DMS53 treated with DMSO at 0.1 percent for 48 hours (cell line): ENCODE measurements around the gene IFIT2.
"Not testable (repeated sequence)": the region's sequence is repeated elsewhere in the genome, so short reads cannot be mapped to it uniquely, and the experiment has no call there.

ENCODE experiments used
- DNase-seq: peaks from one replicate; lab custom pipeline; 2025; ENCODE audit not compliant: unreplicated experiment; lab: John Stamatoyannopoulos, UW

Gene IFIT2, protein sequence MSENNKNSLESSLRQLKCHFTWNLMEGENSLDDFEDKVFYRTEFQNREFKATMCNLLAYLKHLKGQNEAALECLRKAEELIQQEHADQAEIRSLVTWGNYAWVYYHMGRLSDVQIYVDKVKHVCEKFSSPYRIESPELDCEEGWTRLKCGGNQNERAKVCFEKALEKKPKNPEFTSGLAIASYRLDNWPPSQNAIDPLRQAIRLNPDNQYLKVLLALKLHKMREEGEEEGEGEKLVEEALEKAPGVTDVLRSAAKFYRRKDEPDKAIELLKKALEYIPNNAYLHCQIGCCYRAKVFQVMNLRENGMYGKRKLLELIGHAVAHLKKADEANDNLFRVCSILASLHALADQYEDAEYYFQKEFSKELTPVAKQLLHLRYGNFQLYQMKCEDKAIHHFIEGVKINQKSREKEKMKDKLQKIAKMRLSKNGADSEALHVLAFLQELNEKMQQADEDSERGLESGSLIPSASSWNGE

GRCh38 chr10:89301721-89302445, at the start of gene IFIT2:
IFIT2 (plus strand) TSS chr10:89302046; CDS start chr10:89302124, 78 bp downstream.
- DNase-seq = peak; percentile 68

DNA sequence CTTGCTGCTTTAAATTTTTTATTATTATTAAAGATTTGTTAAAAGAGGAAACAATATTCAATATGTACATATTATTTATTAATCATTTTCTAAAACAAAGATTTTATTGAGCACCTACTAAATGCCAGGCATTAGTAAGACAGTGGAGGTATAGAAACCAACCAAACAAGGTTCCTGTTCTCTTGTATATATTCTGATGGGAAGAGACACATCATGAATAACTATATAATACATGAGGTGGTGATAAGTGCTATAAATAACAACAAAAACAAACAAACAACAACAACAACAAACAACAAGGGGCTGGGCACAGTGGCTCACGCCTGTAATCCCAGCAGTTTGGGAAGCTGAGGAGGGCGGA, 49.6 kb upstream of the IFIT2 start:
- DNase-seq = no peak

- not testable (repeated sequence) for DNase-seq
These were observed 46.7 kb upstream of the IFIT2 start for GRCh38 chr10:89255091-89255579.

DNA sequence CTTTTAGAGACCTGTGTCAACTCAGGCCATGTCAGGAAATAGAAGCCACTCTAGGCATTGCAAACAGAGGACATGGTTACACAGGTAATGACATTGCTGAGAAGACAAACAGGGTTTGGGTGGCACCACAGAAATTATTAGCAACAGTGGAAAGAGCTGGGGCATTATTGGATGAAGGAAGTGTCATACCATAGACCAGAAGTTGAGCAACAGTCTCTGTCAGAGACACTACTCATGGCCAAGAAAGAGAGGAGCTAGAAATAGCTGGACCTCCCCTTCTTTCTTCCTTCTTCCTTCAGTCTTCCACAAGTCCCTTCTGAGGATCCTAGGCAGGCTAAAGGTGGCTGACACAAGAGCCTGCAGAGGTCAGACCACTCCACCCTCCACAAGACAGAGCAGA, 46.1 kb upstream of the IFIT2 start:
- no peak for DNase-seq

- no peak for DNase-seq
These were observed 45.5 kb upstream of the IFIT2 start for GRCh38 chr10:89256340-89256739.

DNA sequence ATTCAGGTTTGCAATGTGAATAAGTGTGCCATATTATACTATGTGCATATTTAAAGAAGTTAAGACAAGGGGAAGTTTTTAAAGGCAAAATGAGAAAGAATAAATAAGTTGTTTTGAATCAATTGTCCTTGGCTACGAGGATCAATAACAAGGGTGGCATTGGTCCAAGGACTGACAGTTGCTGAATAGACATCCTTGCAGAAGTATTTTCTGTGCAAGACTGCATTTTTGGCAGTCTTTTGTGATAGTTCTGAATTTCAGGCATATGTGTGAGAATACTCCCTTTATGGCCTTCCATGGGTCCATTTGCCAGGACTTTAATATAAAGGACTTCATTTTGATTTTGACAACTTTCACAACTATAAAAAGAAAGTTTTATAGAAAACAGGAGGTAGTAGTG, 44.9 kb upstream of the IFIT2 start:
- DNase-seq = no peak

DNA sequence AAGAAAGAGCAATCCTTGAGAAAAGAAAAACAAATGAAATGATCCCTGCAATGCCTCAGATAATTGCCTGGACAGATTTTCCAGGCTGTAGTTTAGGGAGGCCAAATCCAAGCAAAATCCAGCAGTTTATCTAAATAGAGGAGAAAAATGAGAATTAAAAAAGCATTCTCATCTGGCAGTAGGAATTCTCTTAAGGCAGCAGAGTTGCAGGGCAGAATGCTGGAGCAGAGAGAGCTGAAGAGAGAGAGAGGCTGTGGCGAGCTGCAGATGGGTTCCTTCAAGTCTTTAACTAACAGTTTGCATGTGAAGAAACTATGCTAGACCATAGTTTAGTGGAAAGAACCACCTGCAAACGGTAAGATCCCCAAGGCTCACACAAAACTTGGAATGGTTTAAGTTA, 44.3 kb upstream of the IFIT2 start:
- no peak for DNase-seq

GRCh38 chr10:89258881-89259280, 43.0 kb upstream of the IFIT2 start:
- DNase-seq = no peak

DNA sequence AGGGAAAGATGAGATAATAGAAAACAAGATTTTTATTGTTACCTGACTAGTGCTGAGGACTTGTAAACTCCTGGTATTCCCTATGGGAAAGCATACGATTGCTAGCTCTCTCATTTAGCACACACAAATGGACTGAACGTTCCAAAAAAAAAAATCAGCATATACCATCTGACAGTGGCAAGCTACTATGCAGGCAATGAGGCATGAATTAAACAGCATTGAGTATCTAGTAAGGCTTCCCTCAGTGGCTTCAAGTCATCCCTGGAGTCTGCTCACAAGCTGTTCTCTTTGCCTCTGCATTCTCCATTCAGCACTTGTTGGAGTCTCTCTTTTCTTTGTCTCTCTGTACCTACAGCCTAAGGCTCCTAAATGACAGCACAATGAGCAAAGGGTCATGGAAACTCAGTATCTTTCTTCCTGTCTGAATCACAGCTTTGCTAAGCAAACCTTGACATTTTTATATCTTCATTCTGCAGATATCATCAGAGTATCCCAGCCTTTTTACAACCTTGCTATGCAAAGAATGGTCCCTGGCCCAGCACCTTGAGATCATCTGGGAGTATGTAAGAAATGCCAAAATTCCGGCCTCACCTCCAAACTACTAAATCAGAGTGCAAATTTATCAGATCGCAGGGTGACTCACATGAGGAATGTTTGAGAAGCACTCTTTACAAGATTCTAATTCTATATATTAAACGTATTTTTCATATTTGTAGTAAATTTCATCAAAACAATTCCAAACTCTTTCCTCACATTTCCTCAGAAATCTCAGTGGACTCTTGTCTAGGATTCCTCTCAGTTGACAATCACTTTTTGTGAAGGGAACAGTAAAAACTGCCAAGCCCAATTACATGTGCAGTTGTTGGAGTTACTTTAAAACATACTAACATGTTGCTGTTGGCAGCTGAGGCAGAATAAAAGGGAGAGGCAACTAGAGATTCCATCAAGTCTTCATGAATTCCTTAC, 39.5 kb upstream of the IFIT2 start:
- DNase-seq = no peak

DNA sequence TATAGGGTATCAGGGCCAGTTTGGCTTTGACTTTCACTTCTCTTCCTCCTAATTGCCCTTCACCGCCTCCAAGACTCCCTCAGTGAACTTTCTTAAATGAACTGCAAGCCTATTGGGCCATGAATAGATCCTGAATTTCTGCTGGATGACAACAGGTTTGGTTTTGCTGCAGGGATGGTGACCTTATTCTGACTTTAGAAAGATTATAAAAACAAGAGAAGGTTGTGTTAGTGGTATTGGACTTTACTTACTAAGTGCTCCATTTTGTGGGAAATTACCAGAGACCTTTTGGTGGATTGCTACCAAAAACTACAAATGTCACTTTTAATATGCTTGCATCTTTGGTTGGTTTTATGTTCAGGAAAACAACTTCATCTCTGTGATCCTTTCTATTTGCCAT, 38.8 kb upstream of the IFIT2 start:
- DNase-seq = no peak

DNA sequence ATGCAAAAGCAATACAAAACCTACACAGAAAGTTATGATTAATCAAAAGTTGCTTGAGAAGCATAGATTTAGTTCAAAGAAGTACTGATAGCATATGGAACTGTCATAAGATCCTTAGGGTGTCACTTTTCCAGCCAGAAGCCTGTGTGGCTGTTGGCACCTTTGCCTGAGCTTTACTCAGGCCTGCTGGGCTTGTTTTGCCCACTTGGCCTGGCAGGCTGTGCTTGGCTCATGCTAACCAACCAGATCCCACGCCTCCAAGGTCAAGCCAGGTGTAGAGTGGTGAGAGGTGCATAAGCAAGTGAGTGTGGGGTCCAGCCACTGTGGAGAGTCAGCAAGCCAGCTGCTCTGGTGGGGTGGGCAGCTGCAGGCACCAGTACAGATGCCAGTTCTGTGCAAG, 38.3 kb upstream of the IFIT2 start:
- DNase-seq = no peak

DNA sequence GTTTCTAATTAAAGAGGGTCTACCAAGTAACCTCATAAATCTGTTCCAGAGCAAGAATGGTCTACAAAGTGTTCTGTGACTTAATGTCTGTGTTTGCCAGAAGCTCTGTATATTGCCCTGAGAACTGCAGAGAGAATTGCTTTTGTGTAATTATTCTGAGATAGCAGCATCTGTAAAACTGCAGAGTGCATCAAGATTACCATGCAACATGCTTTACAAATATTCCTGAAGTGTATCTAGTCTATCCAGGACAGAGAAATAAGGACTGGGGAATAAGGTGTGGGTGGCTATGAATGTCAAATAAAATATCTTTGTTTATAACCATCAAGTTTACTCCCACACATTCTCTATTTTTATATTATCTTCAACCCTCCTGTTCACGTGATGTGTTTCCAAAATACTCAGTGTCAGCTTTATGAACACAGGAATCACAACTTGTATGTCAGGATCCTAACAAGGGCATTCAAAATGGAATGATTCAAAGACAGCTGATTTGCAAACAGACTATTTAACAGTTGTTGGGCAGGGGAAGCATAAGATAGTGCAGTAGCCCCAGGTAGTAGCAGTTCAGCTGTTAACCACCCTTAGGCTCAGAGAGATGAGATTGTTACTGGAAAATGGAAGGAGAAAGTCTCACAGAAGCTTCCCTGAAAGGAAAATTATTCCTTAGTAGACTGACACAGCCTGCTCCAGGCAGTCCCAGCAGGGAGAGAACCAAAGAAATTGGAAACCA, 35.0 kb upstream of the IFIT2 start:
- no peak for DNase-seq

- no peak for DNase-seq
These were observed 32.3 kb upstream of the IFIT2 start for GRCh38 chr10:89269433-89270152.

DNA sequence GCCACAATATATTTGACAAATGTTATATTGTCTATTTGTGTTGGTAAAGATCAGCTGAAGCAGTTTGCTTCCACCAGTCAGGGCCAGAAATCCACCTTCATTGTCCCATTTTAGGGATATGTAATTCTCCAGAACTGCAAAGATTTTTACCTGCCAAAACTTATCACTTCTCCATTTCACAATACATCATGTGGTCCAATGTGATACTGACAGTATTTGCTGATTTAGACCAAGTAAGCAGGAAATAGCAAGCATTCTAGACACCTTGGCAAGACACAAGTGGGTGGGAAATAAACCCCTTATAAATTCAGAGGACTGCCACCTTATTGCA, 31.7 kb upstream of the IFIT2 start:
- no peak for DNase-seq

- no peak for DNase-seq
These were observed 30.3 kb upstream of the IFIT2 start for GRCh38 chr10:89271532-89271931.

- DNase-seq = no peak
These were observed 28.2 kb upstream of the IFIT2 start for GRCh38 chr10:89273680-89274079.

GRCh38 chr10:89274928-89275327, 26.9 kb upstream of the IFIT2 start:
- no peak for DNase-seq

DNA sequence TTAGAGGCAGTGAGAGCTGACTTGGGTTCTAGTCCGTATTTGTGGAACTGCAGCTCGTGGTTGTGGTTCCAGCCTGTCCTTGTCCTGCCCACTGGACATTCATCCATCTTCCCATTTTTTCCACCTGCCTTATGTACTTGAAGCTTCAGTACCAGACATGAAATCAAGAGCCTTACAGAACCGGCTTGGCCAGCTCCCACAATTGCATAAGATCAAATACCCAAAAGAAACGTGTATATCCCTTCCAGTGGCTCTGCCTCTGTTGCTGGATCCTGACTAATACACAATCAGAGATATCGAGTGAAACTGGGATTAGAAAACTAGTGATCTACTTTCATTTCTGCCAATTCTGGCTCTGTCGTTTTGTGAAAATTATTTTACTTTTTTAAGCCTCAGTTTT, 26.5 kb upstream of the IFIT2 start:
- peak; percentile 84 for DNase-seq

DNA sequence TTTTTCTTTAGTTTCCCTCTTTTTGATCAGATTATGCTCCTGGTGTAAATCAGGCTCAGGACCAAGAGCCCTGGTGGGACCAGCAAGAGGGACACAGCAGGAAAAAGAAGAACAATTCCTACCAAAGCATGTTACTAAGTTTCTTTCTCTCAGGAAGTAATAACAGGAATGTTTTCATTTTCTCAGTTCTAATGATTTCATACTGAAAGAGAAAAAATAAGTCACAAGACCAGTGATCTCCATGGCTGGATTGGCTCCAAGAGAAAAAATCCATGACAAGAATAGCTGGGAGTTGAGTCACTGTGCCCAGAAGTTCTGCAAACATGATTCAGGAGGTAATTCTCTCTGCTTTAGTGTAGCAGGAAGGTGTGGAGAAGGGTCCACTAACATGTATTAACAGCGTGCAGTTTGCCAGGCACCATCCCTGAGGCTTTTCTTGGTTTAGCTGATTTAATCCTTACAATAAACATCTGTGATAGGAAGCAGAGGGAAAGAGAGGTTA, 23.8 kb upstream of the IFIT2 start:
- peak; percentile 66 for DNase-seq

GRCh38 chr10:89278900-89279392, 22.9 kb upstream of the IFIT2 start:
- DNase-seq = no peak
